Measurements from ENCODE around the gene UGT2B7. TPM values are rescaled to one million over a fixed set of nuclear protein-coding genes. Genes with fewer than 3 reads are reported as not detected.
"Not testable (repeated sequence)": the region's sequence is repeated elsewhere in the genome, so short reads cannot be mapped to it uniquely, and the experiment has no call there.

The UGT2B7 gene
- total RNA-seq, 4 donors from 2014 or later = not detected

DNA sequence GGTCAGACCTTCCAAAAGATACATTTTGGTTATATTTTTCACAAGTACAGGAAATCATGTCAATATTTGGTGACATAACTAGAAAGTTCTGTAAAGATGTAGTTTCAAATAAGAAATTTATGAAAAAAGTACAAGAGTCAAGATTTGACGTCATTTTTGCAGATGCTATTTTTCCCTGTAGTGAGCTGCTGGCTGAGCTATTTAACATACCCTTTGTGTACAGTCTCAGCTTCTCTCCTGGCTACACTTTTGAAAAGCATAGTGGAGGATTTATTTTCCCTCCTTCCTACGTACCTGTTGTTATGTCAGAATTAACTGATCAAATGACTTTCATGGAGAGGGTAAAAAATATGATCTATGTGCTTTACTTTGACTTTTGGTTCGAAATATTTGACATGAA, 536 bp downstream of the UGT2B7 start:
- no peaks in the 10 kb centered on the region for H3K4me1 ChIP-seq
- H3K9me3 ChIP-seq = no peaks in the 10 kb centered on the region
- no peak for DNase-seq (ENCODE audit: extremely low spot score)
- H3K27ac ChIP-seq (replicated peaks in 1 of 4) = no peak overlapping the region
- WGBS = 76% methylated on average over 3 of the region's 3 CpGs
- H3K4me3 ChIP-seq = no peak overlapping the region
- no peaks in the 10 kb centered on the region for H3K27me3 ChIP-seq
- H3K36me3 ChIP-seq = no peaks in the 10 kb centered on the region
- TF ChIP-seq EP300 (IDR thresholded peaks at IDR 0.05) = no peak
- no peak for TF ChIP-seq POLR2AphosphoS5 (IDR thresholded peaks at IDR 0.05)
- TF ChIP-seq POLR2A (IDR thresholded peaks at IDR 0.05; ENCODE audit: low read depth) = no peak
- TF ChIP-seq CTCF (IDR thresholded peaks at IDR 0.05) = no peak
- intact Hi-C loops (cut with DNase I) = no loop called here

DNA sequence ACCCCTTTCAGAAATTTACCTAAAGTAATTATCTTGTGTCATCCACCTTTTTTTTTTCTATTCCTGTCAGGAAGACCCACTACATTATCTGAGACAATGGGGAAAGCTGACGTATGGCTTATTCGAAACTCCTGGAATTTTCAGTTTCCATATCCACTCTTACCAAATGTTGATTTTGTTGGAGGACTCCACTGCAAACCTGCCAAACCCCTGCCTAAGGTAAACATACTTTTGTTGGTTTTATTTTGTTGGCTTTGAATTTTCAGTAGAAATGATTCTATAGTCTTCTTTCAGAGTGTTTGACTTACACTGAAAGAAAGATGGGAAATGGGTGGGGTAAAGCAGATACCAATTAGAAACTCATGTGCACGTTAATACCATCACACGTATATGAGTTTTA, 2.2 kb downstream of the UGT2B7 start:
- no peak for DNase-seq (ENCODE audit: extremely low spot score)
- no peaks in the 10 kb centered on the region for H3K4me1 ChIP-seq
- no peak overlapping the region for H3K4me3 ChIP-seq
- 77% methylated on average over 4 of the region's 4 CpGs for WGBS
- no peak for TF ChIP-seq CTCF (IDR thresholded peaks at IDR 0.05)
- no peak for TF ChIP-seq POLR2A (IDR thresholded peaks at IDR 0.05; ENCODE audit: low read depth)
- no peak for TF ChIP-seq EP300 (IDR thresholded peaks at IDR 0.05)
- no peak for TF ChIP-seq POLR2AphosphoS5 (IDR thresholded peaks at IDR 0.05)
- H3K27me3 ChIP-seq = no peaks in the 10 kb centered on the region
- no peaks in the 10 kb centered on the region for H3K9me3 ChIP-seq
- H3K36me3 ChIP-seq = no peaks in the 10 kb centered on the region
- no peak overlapping the region for H3K27ac ChIP-seq (replicated peaks in 1 of 4)
- intact Hi-C loops (cut with DNase I) = no loop called here

DNA sequence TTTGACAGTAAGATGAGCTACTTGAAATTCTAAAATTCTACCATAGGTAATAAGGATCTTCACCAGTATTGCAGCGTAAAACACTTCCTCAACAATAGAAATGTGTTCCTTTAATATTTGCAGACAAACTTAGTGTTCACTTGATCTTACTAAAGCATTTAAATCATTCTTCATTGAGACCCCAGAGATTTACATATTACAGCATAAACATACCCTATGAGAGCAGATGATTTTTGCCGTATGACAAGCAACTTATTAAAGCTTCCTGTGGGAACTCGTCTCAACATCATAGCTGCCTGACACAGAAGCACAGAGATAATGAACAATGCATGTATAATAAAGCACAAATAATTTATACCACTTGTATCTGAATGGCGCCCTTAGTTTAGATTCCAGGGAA, 3.6 kb downstream of the UGT2B7 start:
- WGBS = 68% methylated on average over 4 of the region's 4 CpGs
- TF ChIP-seq CTCF (IDR thresholded peaks at IDR 0.05) (no peak), POLR2AphosphoS5 (IDR thresholded peaks at IDR 0.05) (no peak), EP300 (IDR thresholded peaks at IDR 0.05) (no peak), POLR2A (IDR thresholded peaks at IDR 0.05; ENCODE audit: low read depth) (no peak)
- H3K27ac ChIP-seq (replicated peaks in 1 of 4) = no peak overlapping the region
- intact Hi-C loops (cut with DNase I) = no loop called here
- H3K4me1 ChIP-seq = no peaks in the 10 kb centered on the region
- no peaks in the 10 kb centered on the region for H3K9me3 ChIP-seq
- H3K27me3 ChIP-seq = no peaks in the 10 kb centered on the region
- no peaks in the 10 kb centered on the region for H3K36me3 ChIP-seq
- no peak for DNase-seq (ENCODE audit: extremely low spot score)
- no peak overlapping the region for H3K4me3 ChIP-seq

GRCh38 chr4:69102668-69103067, 6.4 kb downstream of the UGT2B7 start:
- H3K4me1 ChIP-seq; H3K27me3 ChIP-seq; H3K4me3 ChIP-seq; H3K36me3 ChIP-seq; H3K27ac ChIP-seq (replicated peaks in 1 of 4); H3K9me3 ChIP-seq; intact Hi-C loops (cut with DNase I); DNase-seq (ENCODE audit: extremely low spot score): not testable (repeated sequence)
- WGBS = 83% methylated on average over 2 of the region's 2 CpGs

- no peak overlapping the region for H3K4me3 ChIP-seq
- DNase-seq (ENCODE audit: extremely low spot score) = no peak
- H3K27ac ChIP-seq (replicated peaks in 1 of 4) = no peak overlapping the region
- no peaks in the 10 kb centered on the region for H3K27me3 ChIP-seq
- 73% methylated on average over 2 of the region's 2 CpGs for WGBS
- no peaks in the 10 kb centered on the region for H3K9me3 ChIP-seq
- intact Hi-C loops (cut with DNase I) = no loop called here
- no peaks in the 10 kb centered on the region for H3K36me3 ChIP-seq
- no peaks in the 10 kb centered on the region for H3K4me1 ChIP-seq
- TF ChIP-seq CTCF (IDR thresholded peaks at IDR 0.05) (no peak), POLR2A (IDR thresholded peaks at IDR 0.05; ENCODE audit: low read depth) (no peak), POLR2AphosphoS5 (IDR thresholded peaks at IDR 0.05) (no peak), EP300 (IDR thresholded peaks at IDR 0.05) (no peak)
Observed at GRCh38 chr4:69104719-69105275, 8.5 kb downstream of the UGT2B7 start.

DNA sequence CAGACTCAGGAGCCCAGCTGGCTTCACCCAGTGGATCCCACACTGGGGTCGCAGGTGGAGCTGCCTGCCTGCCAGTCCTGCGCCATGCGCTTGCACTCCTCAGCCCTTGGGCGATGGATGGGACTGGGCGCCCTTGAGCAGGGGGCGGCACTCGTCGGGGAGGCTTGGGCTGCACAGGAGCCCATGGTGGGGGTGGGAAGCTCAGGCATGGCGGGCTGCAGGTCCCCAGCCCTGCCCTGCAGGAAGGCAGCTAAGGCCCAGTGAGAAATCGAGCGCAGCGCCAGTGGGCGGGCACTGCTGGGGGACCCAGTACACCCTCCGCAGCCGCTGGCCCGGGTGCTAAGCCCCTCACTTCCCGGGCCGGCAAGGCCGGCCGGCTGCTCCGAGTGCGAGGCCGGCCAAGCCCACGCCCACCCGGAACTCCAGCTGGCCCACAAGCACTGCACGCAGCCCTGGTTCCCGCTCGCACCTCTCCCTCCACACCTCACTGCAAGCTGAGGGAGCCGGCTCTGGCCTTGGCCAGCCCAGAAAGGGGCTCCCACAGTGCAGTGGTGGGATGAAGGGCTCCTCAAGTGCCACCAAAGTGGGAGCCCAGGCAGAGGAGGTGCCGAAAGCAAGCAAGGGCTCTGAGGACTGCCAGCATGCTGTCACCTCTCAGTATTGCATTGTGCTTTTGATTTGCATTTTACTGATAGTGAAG, 19.0 kb downstream of the UGT2B7 start:
- H3K27me3 ChIP-seq; H3K9me3 ChIP-seq; intact Hi-C loops (cut with DNase I); H3K4me1 ChIP-seq; H3K36me3 ChIP-seq; H3K4me3 ChIP-seq; DNase-seq (ENCODE audit: extremely low spot score); H3K27ac ChIP-seq (replicated peaks in 1 of 4): not testable (repeated sequence)
- 97% methylated on average over 6 of the region's 30 CpGs for WGBS

All from esophagus muscularis mucosa (tissue), 4 donors.